Activated naive CD4-positive, alpha-beta T cell (primary cell): ENCODE results near the gene CDCP1.
"Not testable (repeated sequence)": the region's sequence is repeated elsewhere in the genome, so short reads cannot be mapped to it uniquely, and the experiment has no call there.

Experiments used
- DNase-seq, 4 experiments: peaks; one replicate each; lab custom pipeline; 2025; lab: John Stamatoyannopoulos, UW

The CDCP1 gene

DNA sequence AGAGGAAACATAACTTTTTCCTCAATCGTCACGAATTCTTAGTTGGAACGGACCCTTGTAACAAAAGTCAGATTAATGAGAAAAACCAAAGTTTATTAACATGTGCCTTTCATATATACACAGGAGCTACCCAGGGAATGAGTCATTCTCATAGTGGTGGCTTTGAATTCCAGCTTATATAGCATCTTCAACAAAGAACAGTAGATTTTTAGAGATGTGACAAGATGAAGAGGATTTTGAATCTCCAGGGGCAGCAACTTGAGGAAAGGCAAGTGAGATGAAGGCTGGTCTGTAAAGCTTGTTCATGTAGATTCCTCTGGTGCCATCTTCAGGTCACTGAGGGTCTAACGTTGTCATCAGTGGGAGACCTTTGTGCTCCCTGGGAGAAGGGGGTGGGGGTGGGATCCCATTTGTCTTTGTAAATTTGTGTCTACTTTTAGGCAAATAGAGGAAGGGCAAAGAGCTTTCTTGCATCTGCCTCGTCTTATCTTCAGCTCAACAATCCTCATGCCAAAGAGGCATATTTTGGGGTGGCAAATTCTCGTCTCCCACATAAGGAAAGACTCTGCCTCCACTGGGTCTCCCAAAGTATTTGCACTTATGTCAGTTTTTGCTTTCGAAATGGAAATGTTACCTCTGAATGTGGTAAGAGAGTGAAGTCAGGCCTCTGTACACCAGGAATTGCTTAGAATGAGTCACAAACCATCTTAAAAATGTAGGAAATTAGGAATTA is 90.6 kb downstream of the CDCP1 start:
- no peak for DNase-seq

GRCh38 chr3:45055032-45055410 is 91.2 kb downstream of the CDCP1 start:
- no peak for DNase-seq

DNA sequence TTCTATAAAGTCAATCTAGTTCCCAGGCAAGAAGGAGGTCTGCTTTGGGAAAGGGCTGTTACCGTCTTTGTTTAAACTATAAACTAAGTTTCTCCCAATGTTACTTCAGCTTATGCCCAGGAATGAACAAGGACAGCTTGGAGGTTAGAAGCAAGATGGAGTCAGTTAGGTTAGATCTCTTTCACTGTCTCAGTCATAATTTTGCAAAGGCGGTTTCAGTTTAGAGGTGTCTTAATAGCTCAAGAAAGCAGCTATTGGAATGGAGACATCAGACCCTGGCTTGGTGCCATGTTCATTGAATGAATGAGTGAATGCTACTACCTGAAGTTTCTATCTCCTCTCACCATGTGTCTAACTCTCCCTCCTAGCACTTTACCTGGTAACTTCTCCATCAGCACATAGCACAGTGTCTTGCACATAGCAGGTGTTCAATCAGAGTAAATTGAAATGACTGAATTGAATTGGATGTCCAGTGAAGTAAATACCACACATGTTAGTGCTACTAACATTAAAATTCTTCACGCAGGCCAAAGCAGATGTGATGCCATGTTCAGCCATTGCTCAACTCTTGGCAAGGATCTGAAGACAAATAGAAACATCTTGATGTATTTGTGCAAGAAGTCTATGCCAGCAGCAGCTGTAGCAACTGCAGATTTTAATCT is 91.9 kb downstream of the CDCP1 start:
- DNase-seq, result no peak

DNA sequence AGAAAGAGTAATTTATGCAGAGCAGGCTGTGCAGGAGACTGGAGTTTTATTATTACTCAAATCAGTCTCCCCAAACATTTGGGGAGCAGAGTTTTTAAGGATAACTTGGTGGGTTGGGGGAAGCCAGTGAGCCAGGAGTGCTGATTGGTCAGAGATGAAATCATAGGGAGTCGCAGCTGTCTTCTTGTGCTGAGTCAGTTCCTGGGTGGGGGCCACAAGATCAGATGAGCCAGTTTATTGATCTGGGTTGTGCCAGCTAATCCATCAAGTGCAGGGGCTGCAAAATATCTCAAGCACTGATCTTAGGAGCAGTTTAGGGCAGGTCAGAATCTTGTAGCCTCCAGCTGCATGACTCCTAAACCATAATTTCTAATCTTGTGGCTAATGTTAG is 92.4 kb downstream of the CDCP1 start:
- not testable (repeated sequence) for DNase-seq

- DNase-seq, result no peak
Measured at GRCh38 chr3:45051685-45052084, 94.5 kb downstream of the CDCP1 start.

DNA sequence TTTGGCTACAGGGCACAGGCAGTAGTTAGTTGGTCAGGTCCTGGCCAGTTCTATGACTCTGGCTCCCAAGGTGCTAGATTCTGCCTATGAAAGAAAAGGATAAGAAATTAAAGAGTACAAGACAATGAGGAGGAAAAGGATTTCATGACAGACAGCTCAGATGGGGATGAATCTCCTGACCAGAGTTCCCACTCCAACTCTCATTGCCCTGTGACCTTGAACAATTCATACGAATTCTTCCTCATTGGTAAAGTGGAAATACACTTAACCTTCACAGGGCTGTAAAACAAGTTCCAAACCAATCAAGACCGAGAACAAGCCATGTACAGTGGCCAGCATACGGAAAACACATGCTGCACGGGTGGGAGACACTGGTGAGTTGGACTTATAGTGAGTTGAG is 96.4 kb downstream of the CDCP1 start:
- no peak for DNase-seq

DNA sequence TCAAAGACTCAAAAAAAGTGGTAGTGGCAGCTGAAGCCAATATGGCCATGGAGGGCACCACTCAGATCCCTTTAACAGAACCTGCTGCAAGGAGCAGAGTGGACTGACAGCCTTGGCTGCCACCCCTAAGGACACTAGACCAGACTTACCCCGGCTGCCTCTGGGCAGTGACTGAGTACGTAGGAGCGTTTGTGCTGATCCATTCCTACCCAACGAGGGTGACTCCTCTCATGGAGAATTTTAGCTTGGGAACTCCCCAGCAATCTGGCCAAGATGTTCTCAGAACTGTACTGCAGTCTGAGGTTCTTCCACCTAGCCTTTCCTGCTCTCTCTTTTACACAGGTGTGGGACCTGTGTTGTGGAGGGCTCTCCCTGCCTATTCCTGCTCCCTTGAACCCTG is 97.9 kb downstream of the CDCP1 start:
- DNase-seq, result no peak

DNA sequence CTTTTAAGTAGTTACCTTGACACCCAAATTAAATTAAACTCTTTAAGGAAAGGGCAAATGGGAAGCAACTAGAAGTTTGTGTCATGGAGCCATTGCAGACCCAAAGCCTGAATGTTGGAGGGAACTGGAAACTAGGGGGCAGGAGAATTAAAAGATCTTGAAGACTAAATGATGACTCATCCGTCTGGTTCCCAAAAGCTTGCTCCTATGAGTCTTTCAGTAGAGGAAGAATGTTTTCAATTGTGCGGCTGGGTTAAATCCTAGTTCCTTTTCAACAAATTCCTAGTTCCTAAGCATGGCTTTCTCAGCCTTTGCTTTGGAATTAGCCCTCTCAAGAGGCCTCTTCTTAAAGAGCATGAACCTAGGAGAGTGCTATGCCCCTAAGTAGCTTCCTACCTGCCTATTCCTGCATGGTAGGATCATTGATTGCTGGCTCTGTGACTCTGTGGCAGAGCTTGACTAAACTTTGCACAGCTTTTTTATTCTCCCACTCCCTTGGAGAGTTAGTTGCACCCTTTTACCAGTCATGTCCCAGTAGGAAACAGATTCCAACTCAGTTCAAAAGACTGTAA is 102.4 kb downstream of the CDCP1 start:
- DNase-seq, result no peak

GRCh38 chr3:45042162-45042561 is 104.0 kb downstream of the CDCP1 start:
- DNase-seq, result no peak

- no peak for DNase-seq
Measured at GRCh38 chr3:45041666-45042065, 104.5 kb downstream of the CDCP1 start.

GRCh38 chr3:45037720-45038455 is 108.3 kb downstream of the CDCP1 start:
- peak; percentile 60 to 84 (median 79) for DNase-seq

DNA sequence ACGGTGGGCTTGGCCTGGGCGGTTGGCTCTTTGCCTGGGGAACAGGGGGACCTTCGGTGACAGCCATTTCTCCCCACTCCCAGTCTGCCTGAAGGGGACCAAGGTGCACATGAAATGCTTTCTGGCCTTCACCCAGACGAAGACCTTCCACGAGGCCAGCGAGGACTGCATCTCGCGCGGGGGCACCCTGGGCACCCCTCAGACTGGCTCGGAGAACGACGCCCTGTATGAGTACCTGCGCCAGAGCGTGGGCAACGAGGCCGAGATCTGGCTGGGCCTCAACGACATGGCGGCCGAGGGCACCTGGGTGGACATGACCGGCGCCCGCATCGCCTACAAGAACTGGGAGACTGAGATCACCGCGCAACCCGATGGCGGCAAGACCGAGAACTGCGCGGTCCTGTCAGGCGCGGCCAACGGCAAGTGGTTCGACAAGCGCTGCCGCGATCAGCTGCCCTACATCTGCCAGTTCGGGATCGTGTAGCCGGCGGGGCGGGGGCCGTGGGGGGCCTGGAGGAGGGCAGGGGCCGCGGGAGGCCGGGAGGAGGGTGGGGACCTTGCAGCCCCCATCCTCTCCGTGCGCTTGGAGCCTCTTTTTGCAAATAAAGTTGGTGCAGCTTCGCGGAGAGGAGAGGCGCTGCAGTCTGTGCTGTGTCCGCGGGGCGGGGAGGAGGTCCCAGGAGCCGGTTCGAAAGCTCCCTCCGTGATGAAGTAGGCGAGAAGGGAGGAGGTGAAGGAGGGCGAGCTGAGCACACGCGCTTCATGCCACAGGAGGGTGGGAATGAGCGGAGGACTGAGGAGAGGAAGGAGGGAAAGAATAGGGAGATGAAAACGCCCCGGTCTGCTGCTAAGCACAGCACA is 110.5 kb downstream of the CDCP1 start:
- peak in 1 of 4 experiments; percentile 14 for DNase-seq

DNA sequence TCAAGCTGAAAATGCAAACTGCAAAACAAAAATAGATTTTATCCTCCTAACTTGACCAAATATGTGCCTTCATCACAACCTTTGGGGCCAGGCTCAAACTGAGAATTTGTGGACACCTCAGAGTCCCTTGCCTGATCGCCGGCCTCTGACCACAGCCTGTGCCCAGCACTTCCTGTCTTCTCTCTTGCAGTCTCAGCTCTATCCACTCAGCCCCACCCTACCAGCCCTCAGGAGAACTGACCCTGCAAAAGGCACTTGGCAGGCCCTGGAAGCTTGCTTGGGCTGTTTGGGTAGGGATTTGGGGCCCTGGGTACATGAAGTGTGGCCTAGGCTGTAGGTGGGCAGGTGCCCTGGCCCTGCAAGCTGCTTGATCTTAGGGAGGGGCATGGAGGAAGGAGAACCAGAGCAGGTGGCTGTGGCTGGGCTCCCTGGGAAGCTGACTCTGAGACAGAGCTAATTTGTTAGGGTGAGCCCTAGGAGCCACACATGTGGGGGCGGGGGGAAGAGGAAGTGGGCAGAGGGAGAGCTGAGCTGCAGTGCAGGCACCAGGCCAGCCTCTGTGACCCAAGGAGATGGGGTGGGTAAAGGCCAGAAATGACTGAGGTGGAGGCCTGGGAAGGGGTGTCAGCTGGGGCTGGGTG is 111.4 kb downstream of the CDCP1 start:
- peak in 1 of 4 experiments; percentile 19 for DNase-seq

- no peak for DNase-seq
Measured at GRCh38 chr3:45033791-45034190, 112.4 kb downstream of the CDCP1 start.
